ENCODE data around the gene NXPH4.

- TF ChIP-seq CTCF (IDR thresholded peaks at IDR 0.05) = no peak
- no peak for TF ChIP-seq POLR2A (IDR thresholded peaks at IDR 0.05)
Observed at GRCh38 chr12:57205186-57205585, 11.4 kb upstream of the NXPH4 start.
